AG04449 (cell line): ENCODE data around the gene TLR5.

ENCODE experiments used
- CTCF ChIA-PET: fragments of 350-600 bp; formaldehyde crosslinking; extraction: SDS; loops from one replicate; lab custom pipeline; 2021; ENCODE audit warnings: antibody characterized with exemption; lab: Yijun Ruan, JAX
- POLR2A ChIA-PET: fragments of 400-600, 350-600 bp; formaldehyde crosslinking; extraction: SDS; loops from one replicate; lab custom pipeline; 2020; ENCODE audit warnings: antibody characterized with exemption, inconsistent platforms; lab: Yijun Ruan, JAX
- DNase-seq: peaks from one replicate; pipeline ENCODE4 v3.0.0-alpha.2; 2010; ENCODE audit warnings: low read depth, low spot score
- H3K4me3 ChIP-seq: 2 replicates; pipeline ENCODE4 v1.5.1; 2011; ENCODE audit warnings: low read depth, mild to moderate bottlenecking, control low read depth, low read length
- TF ChIP-seq, protein P1 (sequence below): IDR thresholded peaks from one replicate; pipeline ENCODE4 v1.5.1; 2011; ENCODE audit warnings: mild to moderate bottlenecking, moderate library complexity, low read length, control low read depth, inconsistent platforms; ENCODE audit not compliant: insufficient read depth; ENCODE audit errors: missing control alignments

Gene TLR5

DNA sequence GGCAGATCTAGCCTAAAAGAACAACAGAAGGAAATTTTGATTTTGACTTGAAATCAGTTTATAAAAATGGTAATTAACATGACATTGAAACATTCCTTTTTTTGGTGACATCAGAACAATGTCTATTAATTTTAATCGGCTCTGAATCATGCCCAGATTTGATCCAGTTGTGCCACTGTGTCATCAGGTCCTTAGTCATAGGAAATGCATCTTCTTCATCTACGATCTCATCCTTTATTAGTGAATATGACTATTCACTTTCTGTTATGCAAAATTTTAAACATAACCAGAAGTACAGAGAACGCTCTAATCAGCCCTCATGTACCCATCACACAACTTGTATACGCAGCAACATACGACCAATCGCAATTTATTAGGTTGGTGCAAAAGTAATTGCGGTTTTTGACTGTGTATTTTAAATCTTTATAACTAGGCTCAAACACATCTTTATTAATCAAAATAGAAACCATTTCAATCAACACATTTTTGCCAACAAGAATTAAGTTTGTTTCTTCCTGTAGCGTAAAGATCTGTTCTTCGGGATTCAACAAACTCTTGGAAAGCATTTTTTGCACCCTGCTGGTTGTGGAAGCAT, 40.3 kb upstream of the TLR5 start:
- TF ChIP-seq, protein P1, sequence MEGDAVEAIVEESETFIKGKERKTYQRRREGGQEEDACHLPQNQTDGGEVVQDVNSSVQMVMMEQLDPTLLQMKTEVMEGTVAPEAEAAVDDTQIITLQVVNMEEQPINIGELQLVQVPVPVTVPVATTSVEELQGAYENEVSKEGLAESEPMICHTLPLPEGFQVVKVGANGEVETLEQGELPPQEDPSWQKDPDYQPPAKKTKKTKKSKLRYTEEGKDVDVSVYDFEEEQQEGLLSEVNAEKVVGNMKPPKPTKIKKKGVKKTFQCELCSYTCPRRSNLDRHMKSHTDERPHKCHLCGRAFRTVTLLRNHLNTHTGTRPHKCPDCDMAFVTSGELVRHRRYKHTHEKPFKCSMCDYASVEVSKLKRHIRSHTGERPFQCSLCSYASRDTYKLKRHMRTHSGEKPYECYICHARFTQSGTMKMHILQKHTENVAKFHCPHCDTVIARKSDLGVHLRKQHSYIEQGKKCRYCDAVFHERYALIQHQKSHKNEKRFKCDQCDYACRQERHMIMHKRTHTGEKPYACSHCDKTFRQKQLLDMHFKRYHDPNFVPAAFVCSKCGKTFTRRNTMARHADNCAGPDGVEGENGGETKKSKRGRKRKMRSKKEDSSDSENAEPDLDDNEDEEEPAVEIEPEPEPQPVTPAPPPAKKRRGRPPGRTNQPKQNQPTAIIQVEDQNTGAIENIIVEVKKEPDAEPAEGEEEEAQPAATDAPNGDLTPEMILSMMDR = no peak
- ChIA-PET POLR2A (no interaction called here), CTCF (no interaction called here)
- H3K4me3 ChIP-seq = no peak overlapping the region
- no peak for DNase-seq

DNA sequence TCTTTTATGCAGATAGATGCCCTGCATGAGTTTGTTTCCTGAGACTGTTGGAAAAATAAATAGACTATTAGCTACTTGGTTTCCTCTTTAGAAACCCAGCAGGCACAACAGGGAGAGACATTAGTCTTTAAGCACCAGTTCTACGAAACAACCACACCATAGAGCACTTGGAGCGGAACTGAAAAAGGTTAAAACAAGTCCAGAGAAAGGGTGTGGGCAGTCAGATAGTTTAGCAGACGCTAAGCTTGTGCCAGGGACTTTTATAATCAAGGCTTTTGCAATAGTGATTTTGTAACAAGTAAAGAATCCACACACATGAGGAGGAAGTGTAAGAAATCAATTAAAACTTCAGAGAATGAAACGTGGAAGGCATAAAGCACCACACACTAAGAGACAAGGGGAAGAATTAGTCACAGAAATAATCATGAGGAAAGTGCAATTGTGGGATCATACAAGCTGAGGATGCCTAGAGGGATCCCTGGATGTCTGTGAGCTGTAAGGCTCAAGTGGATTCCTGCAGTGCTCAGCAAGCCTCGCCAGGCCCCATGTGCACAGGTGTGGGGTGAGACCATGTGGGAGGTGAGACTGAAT, 37.8 kb upstream of the TLR5 start:
- ChIA-PET POLR2A (interaction anchor here (0.6 kb wide), 1 partner anchor 46 kb away, joined by 4 read pairs; no protein-coding TSS in a partner anchor), CTCF (interaction anchor here (0.8 kb wide), 1 partner anchor 47 kb away, joined by 3 read pairs; no protein-coding TSS in a partner anchor)
- DNase-seq = no peak
- no peak overlapping the region for H3K4me3 ChIP-seq
- TF ChIP-seq, protein P1 = no peak

DNA sequence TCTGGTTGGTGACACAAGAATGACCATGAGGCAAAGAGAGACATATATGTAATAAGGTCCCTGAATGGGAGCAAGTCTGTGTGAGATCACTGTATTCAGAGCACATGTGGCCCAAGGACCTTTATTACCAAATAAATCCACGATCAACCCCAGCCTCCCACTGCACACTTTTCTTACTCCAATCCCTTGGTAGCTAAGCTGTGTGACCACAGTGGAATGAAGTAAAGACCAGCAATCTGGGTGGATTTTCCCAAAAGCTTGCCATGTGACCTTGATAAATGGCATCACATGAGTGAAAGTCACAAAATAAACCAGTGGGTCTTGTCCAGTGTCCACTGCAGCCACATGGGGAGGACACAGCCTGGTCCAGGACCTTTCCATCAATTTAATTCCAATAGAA, 36.7 kb upstream of the TLR5 start:
- POLR2A ChIA-PET = no interaction called here
- TF ChIP-seq, protein P1 = no peak
- no peak overlapping the region for H3K4me3 ChIP-seq
- CTCF ChIA-PET = no interaction called here
- no peak for DNase-seq

DNA sequence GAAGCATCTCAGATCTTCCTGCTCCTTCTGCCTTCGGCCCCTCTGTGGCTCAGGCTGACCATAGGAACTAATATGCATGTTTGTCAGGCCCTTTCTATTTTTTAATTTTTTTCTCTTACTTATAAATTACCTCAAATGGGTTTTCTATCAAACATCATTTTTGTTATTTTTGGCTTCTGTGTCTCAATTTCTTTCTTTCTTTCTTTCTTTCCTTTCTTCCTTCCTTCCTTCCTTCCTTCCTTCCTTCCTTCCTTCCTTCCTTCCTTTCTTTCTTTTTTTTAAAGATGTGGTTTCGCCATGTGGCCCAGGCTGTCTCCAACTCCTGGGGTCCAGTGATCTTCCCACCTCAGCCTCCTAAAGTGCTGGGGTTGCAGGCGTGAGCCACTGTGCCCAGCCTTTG, 36.2 kb upstream of the TLR5 start:
- CTCF ChIA-PET = no interaction called here
- POLR2A ChIA-PET = no interaction called here
- TF ChIP-seq, protein P1 = no peak
- H3K4me3 ChIP-seq = no peak overlapping the region
- no peak for DNase-seq

DNA sequence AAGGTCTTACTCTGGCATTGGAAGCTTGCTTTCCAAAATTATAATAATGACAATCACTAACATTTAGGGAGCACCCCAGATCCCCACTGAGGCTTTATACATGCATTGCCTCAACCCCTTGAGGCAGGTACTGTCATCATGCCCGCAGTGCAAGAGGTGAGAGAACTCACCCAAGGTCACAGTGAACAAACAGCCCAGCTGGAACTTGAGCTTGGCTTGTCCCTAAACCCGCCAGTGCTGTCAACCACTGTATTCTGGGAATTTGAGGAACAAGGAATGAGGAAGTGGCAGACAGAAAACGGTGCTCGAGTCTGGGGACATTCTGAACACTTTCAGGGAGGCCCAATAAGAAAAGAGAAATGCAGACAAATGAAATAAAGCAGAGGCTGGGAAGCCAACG, 34.6 kb upstream of the TLR5 start:
- TF ChIP-seq, protein P1 = no peak
- DNase-seq = no peak
- no peak overlapping the region for H3K4me3 ChIP-seq
- ChIA-PET CTCF (no interaction called here), POLR2A (no interaction called here)

DNA sequence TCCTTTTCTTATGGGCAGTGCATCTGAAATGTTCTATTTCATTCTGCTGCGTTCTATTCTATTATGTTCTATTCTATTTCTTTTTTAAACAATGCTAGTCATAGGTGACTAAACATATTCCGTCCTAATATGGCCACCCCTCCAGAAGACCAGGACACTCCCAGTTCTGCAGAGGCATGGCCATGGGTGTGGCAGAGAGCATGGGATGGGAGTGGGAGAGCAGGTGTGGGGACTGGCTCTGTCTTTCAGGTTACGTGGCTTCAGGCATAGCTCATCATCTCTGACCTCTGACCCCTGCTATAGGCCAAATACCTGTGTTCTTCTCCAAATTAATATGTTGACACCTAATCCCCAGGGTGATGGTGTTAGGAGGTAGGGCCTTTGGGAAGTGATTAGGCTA, 33.4 kb upstream of the TLR5 start:
- H3K4me3 ChIP-seq = no peak overlapping the region
- no peak for DNase-seq
- ChIA-PET POLR2A (no interaction called here), CTCF (interaction anchor here (1.3 kb wide), 1 partner anchor 10 kb away, joined by 3 read pairs; no protein-coding TSS in a partner anchor)
- TF ChIP-seq, protein P1 = no peak
